Naive B cell (primary cell): ENCODE data around the gene FBP1. TPM values are rescaled to one million over a fixed set of nuclear protein-coding genes. Genes with fewer than 3 reads are reported as not detected.
A peak's percentile ranks its signal among the peaks of the same experiment; 100 is the strongest.

Source experiments
- ATAC-seq, 2 donors: fragments of 150-1000 bp; cut with Tn5 transposase; 2 replicates each; pipeline ENCODE4 v1.10.0; 2021; ENCODE audit warnings: low read depth in 2 of 2, mild to moderate bottlenecking in 2 of 2, moderate library complexity in 2 of 2
- DNase-seq: peaks from one replicate; pipeline ENCODE4 v3.0.0; 2022
- H3K27ac Mint-ChIP-seq, 6 donors: one replicate each; pipeline ENCODE4 v1.8.0; 2020 to 2022; ENCODE audit warnings: mild to moderate bottlenecking in 6 of 6, mixed read lengths in 6 of 6, moderate library complexity in 5 of 6, inconsistent platforms in 2 of 6
- H3K27me3 Mint-ChIP-seq, 3 donors: one replicate each; pipeline ENCODE4 v1.8.0; 2021 to 2022; ENCODE audit warnings: mixed read lengths in 3 of 3, mild to moderate bottlenecking in 1 of 3
- H3K36me3 Mint-ChIP-seq, 2 donors: one replicate each; pipeline ENCODE4 v1.8.0; 2020 to 2022; ENCODE audit warnings: mixed read lengths in 2 of 2, inconsistent platforms in 1 of 2, mild to moderate bottlenecking in 1 of 2
- H3K4me1 Mint-ChIP-seq, 3 donors: one replicate each; pipeline ENCODE4 v1.8.0; 2020 to 2022; ENCODE audit warnings: mixed read lengths in 3 of 3, inconsistent platforms in 1 of 3, mild to moderate bottlenecking in 1 of 3, moderate library complexity in 1 of 3
- H3K4me3 Mint-ChIP-seq, 8 donors: one replicate each; pipeline ENCODE4 v1.8.0; 2020 to 2022; ENCODE audit warnings: mild to moderate bottlenecking in 8 of 8, mixed read lengths in 8 of 8, moderate library complexity in 8 of 8, inconsistent platforms in 2 of 8
- H3K9me3 Mint-ChIP-seq, 7 donors: one replicate each; pipeline ENCODE4 v1.8.0; 2020 to 2022; ENCODE audit warnings: mixed read lengths in 7 of 7, mild to moderate bottlenecking in 5 of 7, inconsistent platforms in 2 of 7, moderate library complexity in 1 of 7
- polyA plus RNA-seq, 6 donors: library from polyadenylated mRNA; unstranded; fragments of 300-500 nt; fragmentation: Illumina TruSeq; gene quantifications; one replicate each; pipeline ENCODE4 v1.2.3, GENCODE V29; 2021; ENCODE audit warnings: low read depth in 6 of 6

Gene FBP1
- polyA plus RNA-seq, 6 donors from 2014 or later: 4.2 to 6.5 (median 5.2) TPM

- H3K36me3 Mint-ChIP-seq: no peaks in the 10 kb centered on the region
- H3K4me1 Mint-ChIP-seq: no peaks in the 10 kb centered on the region
- no peak overlapping the region for H3K27ac Mint-ChIP-seq
- H3K9me3 Mint-ChIP-seq: no peaks in the 10 kb centered on the region
- no peak overlapping the region for H3K4me3 Mint-ChIP-seq
- H3K27me3 Mint-ChIP-seq: peaks cover 0 to 5% (median 0%) of the 10 kb centered on the region in 3 donors
- no peak for DNase-seq
- ATAC-seq: peak in 1 of 2 donors; percentile 30
These were observed 9.9 kb upstream of the FBP1 start for GRCh38 chr9:94649100-94649819.

GRCh38 chr9:94648185-94648584, 8.9 kb upstream of the FBP1 start:
- ATAC-seq (no peak), DNase-seq (no peak)
- H3K4me3 Mint-ChIP-seq: no peak overlapping the region
- no peaks in the 10 kb centered on the region for H3K36me3 Mint-ChIP-seq
- H3K27me3 Mint-ChIP-seq: peaks cover 0 to 5% (median 0%) of the 10 kb centered on the region in 3 donors
- no peaks in the 10 kb centered on the region for H3K9me3 Mint-ChIP-seq
- H3K4me1 Mint-ChIP-seq: no peaks in the 10 kb centered on the region
- peak overlapping the region in 4 of 6 donors; percentile 2 to 89 (median 73) for H3K27ac Mint-ChIP-seq

- DNase-seq (no peak), ATAC-seq (no peak)
- Mint-ChIP-seq H3K27ac (peak overlapping the region in 2 of 6 donors; percentile 15 to 49), H3K9me3 (no peaks in the 10 kb centered on the region), H3K36me3 (no peaks in the 10 kb centered on the region), H3K27me3 (no peaks in the 10 kb centered on the region), H3K4me1 (no peaks in the 10 kb centered on the region), H3K4me3 (no peak overlapping the region)
These were observed 6.6 kb upstream of the FBP1 start for GRCh38 chr9:94645901-94646300.

- no peaks in the 10 kb centered on the region for H3K27me3 Mint-ChIP-seq
- DNase-seq (no peak), ATAC-seq (no peak)
- H3K4me3 Mint-ChIP-seq: peak overlapping the region in 1 of 8 donors; percentile 19
- H3K4me1 Mint-ChIP-seq: peaks cover 0 to 8% (median 0%) of the 10 kb centered on the region in 3 donors
- no peaks in the 10 kb centered on the region for H3K36me3 Mint-ChIP-seq
- H3K27ac Mint-ChIP-seq: peak overlapping the region in 3 of 6 donors; percentile 20 to 44 (median 34)
- no peaks in the 10 kb centered on the region for H3K9me3 Mint-ChIP-seq
These were observed 5.2 kb upstream of the FBP1 start for GRCh38 chr9:94644543-94644942.

GRCh38 chr9:94643741-94644140, 4.4 kb upstream of the FBP1 start:
- no peaks in the 10 kb centered on the region for H3K9me3 Mint-ChIP-seq
- peaks cover 0 to 7% of the 10 kb centered on the region in 2 donors for H3K36me3 Mint-ChIP-seq
- peaks cover 0 to 1% (median 0%) of the 10 kb centered on the region in 3 donors for H3K27me3 Mint-ChIP-seq
- H3K4me1 Mint-ChIP-seq: peaks cover 6 to 12% (median 6%) of the 10 kb centered on the region in 3 donors
- H3K4me3 Mint-ChIP-seq: no peak overlapping the region
- DNase-seq (no peak), ATAC-seq (no peak)
- peak overlapping the region in 1 of 6 donors; percentile 12 for H3K27ac Mint-ChIP-seq

GRCh38 chr9:94643176-94643575, 3.9 kb upstream of the FBP1 start:
- Mint-ChIP-seq H3K36me3 (peaks cover 0 to 8% of the 10 kb centered on the region in 2 donors), H3K9me3 (no peaks in the 10 kb centered on the region), H3K4me3 (peak overlapping the region in 2 of 8 donors; percentile 10 to 32), H3K27ac (peak overlapping the region in 1 of 6 donors; percentile 31), H3K27me3 (peaks cover 0 to 7% (median 0%) of the 10 kb centered on the region in 3 donors), H3K4me1 (peaks cover 11 to 16% (median 12%) of the 10 kb centered on the region in 3 donors)
- ATAC-seq (no peak), DNase-seq (no peak)

GRCh38 chr9:94642501-94642900, 3.2 kb upstream of the FBP1 start:
- Mint-ChIP-seq H3K27me3 (peaks cover 0 to 7% (median 0%) of the 10 kb centered on the region in 3 donors), H3K4me3 (peak overlapping the region in 1 of 8 donors; percentile 32), H3K27ac (no peak overlapping the region), H3K36me3 (peaks cover 0 to 8% of the 10 kb centered on the region in 2 donors), H3K9me3 (no peaks in the 10 kb centered on the region), H3K4me1 (peaks cover 12 to 20% (median 13%) of the 10 kb centered on the region in 3 donors)
- DNase-seq: no peak
- ATAC-seq: no peak

GRCh38 chr9:94639999-94640376, 670 bp upstream of the FBP1 start:
- Mint-ChIP-seq H3K9me3 (no peaks in the 10 kb centered on the region), H3K4me1 (peaks cover 12 to 20% (median 13%) of the 10 kb centered on the region in 3 donors), H3K27me3 (peaks cover 0 to 7% (median 0%) of the 10 kb centered on the region in 3 donors), H3K4me3 (peak overlapping the region; percentile 92 to 97 (median 96)), H3K27ac (peak overlapping the region in 5 of 6 donors; percentile 58 to 98 (median 90)), H3K36me3 (peaks cover 0 to 8% of the 10 kb centered on the region in 2 donors)
- no peak for ATAC-seq
- DNase-seq: no peak

- DNase-seq: no peak
- Mint-ChIP-seq H3K9me3 (no peaks in the 10 kb centered on the region), H3K27ac (peak overlapping the region; percentile 96 to 99 (median 98)), H3K4me3 (peak overlapping the region; percentile 92 to 97 (median 96)), H3K4me1 (peaks cover 12 to 20% (median 13%) of the 10 kb centered on the region in 3 donors), H3K36me3 (peaks cover 0 to 8% of the 10 kb centered on the region in 2 donors), H3K27me3 (peaks cover under 1 to 10% (median 2%) of the 10 kb centered on the region in 3 donors)
- ATAC-seq: peak; percentile 21 to 38
These were observed 820 bp downstream of the FBP1 start for GRCh38 chr9:94638335-94639060.

- no peak overlapping the region for H3K4me3 Mint-ChIP-seq
- H3K4me1 Mint-ChIP-seq: peaks cover 0 to 2% (median 0%) of the 10 kb centered on the region in 3 donors
- H3K36me3 Mint-ChIP-seq: no peaks in the 10 kb centered on the region
- ATAC-seq (no peak), DNase-seq (no peak)
- H3K27me3 Mint-ChIP-seq: peaks cover 10 to 13% (median 10%) of the 10 kb centered on the region in 3 donors
- no peaks in the 10 kb centered on the region for H3K9me3 Mint-ChIP-seq
- no peak overlapping the region for H3K27ac Mint-ChIP-seq
These were observed 6.6 kb downstream of the FBP1 start for GRCh38 chr9:94632737-94633136.

- DNase-seq (no peak), ATAC-seq (no peak)
- Mint-ChIP-seq H3K4me3 (no peak overlapping the region), H3K4me1 (no peaks in the 10 kb centered on the region), H3K27ac (no peak overlapping the region), H3K36me3 (no peaks in the 10 kb centered on the region), H3K9me3 (no peaks in the 10 kb centered on the region), H3K27me3 (peaks cover 10 to 13% (median 10%) of the 10 kb centered on the region in 3 donors)
These were observed 7.7 kb downstream of the FBP1 start for GRCh38 chr9:94631599-94631998.

- Mint-ChIP-seq H3K4me3 (no peak overlapping the region), H3K9me3 (no peaks in the 10 kb centered on the region), H3K36me3 (no peaks in the 10 kb centered on the region), H3K4me1 (no peaks in the 10 kb centered on the region), H3K27me3 (peaks cover 10 to 14% (median 13%) of the 10 kb centered on the region in 3 donors), H3K27ac (no peak overlapping the region)
- DNase-seq (no peak), ATAC-seq (no peak)
These were observed 8.5 kb downstream of the FBP1 start for GRCh38 chr9:94630833-94631232.

GRCh38 chr9:94630281-94630680, 9.0 kb downstream of the FBP1 start:
- H3K4me3 Mint-ChIP-seq: no peak overlapping the region
- no peak for DNase-seq

More at GRCh38 chr9:94630281-94630680, 9.0 kb downstream of the FBP1 start:
- Mint-ChIP-seq H3K4me1 (no peaks in the 10 kb centered on the region), H3K27me3 (peaks cover 10 to 16% (median 13%) of the 10 kb centered on the region in 3 donors), H3K27ac (no peak overlapping the region), H3K9me3 (no peaks in the 10 kb centered on the region), H3K36me3 (no peaks in the 10 kb centered on the region)
- no peak for ATAC-seq
